Fibroblast of lung (primary cell): ENCODE data around the gene POFUT1. TPM values are rescaled to one million over a fixed set of nuclear protein-coding genes. Genes with fewer than 3 reads are reported as not detected.

ENCODE experiments used
- DNase-seq, 2 donors: peaks; one replicate each; pipeline versions ENCODE4 v3.0.0 to v3.0.0-alpha.2; 2010; ENCODE audit warnings: low read depth in 2 of 2
- H2AFZ ChIP-seq: 2 replicates; pipeline ENCODE4 v1.5.1; 2012; ENCODE audit warnings: low read length, control low read depth, inconsistent platforms
- H3K27ac ChIP-seq: 2 replicates; pipeline ENCODE4 v1.5.1; 2011; ENCODE audit warnings: low read length, control low read depth; ENCODE audit not compliant: insufficient read depth
- H3K27me3 ChIP-seq: 2 replicates; pipeline ENCODE4 v1.5.1; 2011; ENCODE audit warnings: mild to moderate bottlenecking, low read length; ENCODE audit not compliant: control insufficient read depth, insufficient read depth
- H3K36me3 ChIP-seq: 2 replicates; pipeline ENCODE4 v1.5.1; 2011; ENCODE audit warnings: low read length; ENCODE audit not compliant: control insufficient read depth, insufficient read depth
- H3K4me1 ChIP-seq: 2 replicates; pipeline ENCODE4 v1.5.1; 2011; ENCODE audit warnings: low read length; ENCODE audit not compliant: control insufficient read depth, insufficient read depth; ENCODE audit errors: extremely low read depth
- H3K4me2 ChIP-seq: 2 replicates; pipeline ENCODE4 v1.5.1; 2011; ENCODE audit warnings: low read length, control low read depth; ENCODE audit not compliant: insufficient read depth; ENCODE audit errors: extremely low read depth
- H3K4me3 ChIP-seq, 4 experiments: fragments of 200-600 bp in 1 of 4; sonication (generic) in 1 of 4; replicated peaks in 1 of 4; 2 replicates each; pipeline ENCODE4 v1.5.1; 2011 to 2016; ENCODE audit warnings: low read length in 4 of 4, low read depth in 3 of 4, mild to moderate bottlenecking in 3 of 4, control low read depth in 2 of 4, inconsistent platforms in 1 of 4, mixed read lengths in 1 of 4; ENCODE audit not compliant: insufficient read depth in 1 of 4; ENCODE audit errors: control extremely low read depth in 1 of 4
- H3K79me2 ChIP-seq: 2 replicates; pipeline ENCODE4 v1.5.1; 2012; ENCODE audit warnings: mild to moderate bottlenecking, low read length, inconsistent platforms; ENCODE audit not compliant: control insufficient read depth, insufficient read depth
- H3K9ac ChIP-seq: 2 replicates; pipeline ENCODE4 v1.5.1; 2011; ENCODE audit warnings: mild to moderate bottlenecking, low read length, control low read depth; ENCODE audit not compliant: insufficient read depth
- H3K9me3 ChIP-seq: 2 replicates; pipeline ENCODE4 v1.5.1; 2012; ENCODE audit warnings: low read depth, low read length; ENCODE audit not compliant: control insufficient read depth, insufficient read depth
- H4K20me1 ChIP-seq: 2 replicates; pipeline ENCODE4 v1.5.1; 2011; ENCODE audit warnings: low read length; ENCODE audit not compliant: control insufficient read depth, insufficient read depth; ENCODE audit errors: extremely low read depth
- CTCF ChIP-seq, 2 donors: IDR thresholded peaks in 1 of 2; conservative IDR thresholded peaks in 1 of 2; 1 replicate in 1 of 2; 2 replicates in 1 of 2; pipeline ENCODE4 v1.5.1; 2011 to 2012; ENCODE audit warnings: low read length in 2 of 2, control low read depth in 1 of 2, inconsistent platforms in 1 of 2, low read depth in 1 of 2, mild to moderate bottlenecking in 1 of 2
- EZH2 ChIP-seq: IDR thresholded peaks from 2 replicates; pipeline ENCODE4 v1.5.1; 2012; ENCODE audit warnings: low read length, control low read depth, mild to moderate bottlenecking; ENCODE audit errors: missing control alignments
- polyA plus RNA-seq, 2 donors: library from polyadenylated mRNA; depleted of rRNA in 1 of 2; stranded (reverse) in 1 of 2; unstranded in 1 of 2; fragments of >200 nt; gene quantifications; 2 replicates each; pipeline ENCODE4 v1.2.1, GENCODE V29; 2011 to 2012; ENCODE audit warnings: missing spikeins in 1 of 2
- total RNA-seq: library from RNA; depleted of rRNA; stranded (reverse); fragments of >200 nt; gene quantifications from 2 replicates; pipeline ENCODE4 v1.2.1, GENCODE V29; 2014

Gene POFUT1
- total and polyA plus RNA-seq, 2 donors (not counting 1 experiment from before 2014, with no cell fraction given) = 32.4 to 41.0 TPM

DNA sequence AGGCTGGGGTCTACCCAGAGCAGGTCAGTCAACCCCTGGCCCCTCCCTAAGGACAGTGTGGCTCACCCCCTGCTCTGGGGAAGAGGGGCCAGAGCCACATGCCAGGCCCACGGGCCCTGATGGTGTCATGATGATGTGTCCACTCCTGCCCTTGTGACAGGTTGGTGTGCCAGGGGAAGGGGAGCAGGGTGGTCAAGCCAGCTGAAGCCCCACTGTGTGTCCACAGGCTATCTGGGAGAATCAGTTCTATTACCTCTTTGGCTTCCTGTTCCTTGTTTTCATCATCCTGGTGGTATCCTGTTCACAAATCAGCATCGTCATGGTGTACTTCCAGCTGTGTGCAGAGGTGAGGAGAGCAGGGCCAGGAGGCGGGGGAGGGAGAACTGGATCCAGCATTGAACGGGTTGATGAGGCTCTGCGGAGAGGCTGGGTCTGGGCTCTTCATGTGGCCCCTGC lies 47.9 kb upstream of the POFUT1 start:
- Histone ChIP-seq H3K36me3 (peaks cover 18% of the 10 kb centered on the region), H3K4me2 (no peak overlapping the region), H3K27me3 (no peaks in the 10 kb centered on the region), H3K4me1 (peaks cover 5% of the 10 kb centered on the region), H4K20me1 (no peaks in the 10 kb centered on the region), H3K79me2 (no peaks in the 10 kb centered on the region), H3K9me3 (no peaks in the 10 kb centered on the region), H3K27ac (no peak overlapping the region), H3K4me3 (no peak overlapping the region), H2AFZ (no peak overlapping the region), H3K9ac (no peak overlapping the region)
- TF ChIP-seq CTCF (conservative IDR thresholded peaks at IDR 0.05 in 1 of 2, IDR thresholded peaks at IDR 0.05 in 1 of 2; ENCODE audit: low read depth in 1 of 2, low read length in 2 of 2) = no peak
- no peak for TF ChIP-seq EZH2
- DNase-seq = no peak

DNA sequence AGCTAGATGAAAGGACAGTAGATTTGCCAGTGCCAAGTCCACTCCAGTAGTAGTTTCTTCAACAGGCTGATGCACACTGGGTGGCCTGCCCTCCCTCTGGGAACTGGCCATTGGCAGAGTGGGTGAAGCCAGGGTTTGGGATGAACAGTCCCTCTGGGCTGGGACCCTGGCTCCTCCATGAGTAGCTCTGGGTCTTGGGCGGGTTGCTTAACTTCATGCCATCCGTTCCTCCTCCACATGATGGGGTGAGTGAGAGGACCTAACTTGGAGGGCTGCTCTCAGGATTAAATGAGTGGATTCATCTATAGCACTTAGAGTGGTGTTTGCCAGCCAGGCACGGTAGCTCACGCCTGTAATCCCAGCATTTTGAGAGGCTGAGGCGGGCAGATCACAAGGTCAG lies 47.3 kb upstream of the POFUT1 start:
- H3K4me3 ChIP-seq = no peak overlapping the region
- no peaks in the 10 kb centered on the region for H3K9me3 ChIP-seq
- no peaks in the 10 kb centered on the region for H3K79me2 ChIP-seq
- no peaks in the 10 kb centered on the region for H4K20me1 ChIP-seq
- no peak overlapping the region for H3K9ac ChIP-seq
- no peak for DNase-seq
- no peak overlapping the region for H2AFZ ChIP-seq
- TF ChIP-seq EZH2 = no peak
- TF ChIP-seq CTCF (conservative IDR thresholded peaks at IDR 0.05 in 1 of 2, IDR thresholded peaks at IDR 0.05 in 1 of 2; ENCODE audit: low read depth in 1 of 2, low read length in 2 of 2) = no peak
- H3K4me2 ChIP-seq = no peak overlapping the region
- no peaks in the 10 kb centered on the region for H3K27me3 ChIP-seq
- no peak overlapping the region for H3K27ac ChIP-seq
- peaks cover 2% of the 10 kb centered on the region for H3K4me1 ChIP-seq
- peaks cover 22% of the 10 kb centered on the region for H3K36me3 ChIP-seq

GRCh38 chr20:32162351-32162750 lies 45.3 kb upstream of the POFUT1 start:
- Histone ChIP-seq H3K27me3 (no peaks in the 10 kb centered on the region), H3K4me3 (no peak overlapping the region), H3K79me2 (no peaks in the 10 kb centered on the region), H3K9me3 (no peaks in the 10 kb centered on the region), H3K27ac (no peak overlapping the region), H3K4me1 (no peaks in the 10 kb centered on the region), H4K20me1 (no peaks in the 10 kb centered on the region), H3K9ac (no peak overlapping the region), H2AFZ (no peak overlapping the region), H3K4me2 (no peak overlapping the region), H3K36me3 (peaks cover 28% of the 10 kb centered on the region)
- TF ChIP-seq CTCF (conservative IDR thresholded peaks at IDR 0.05 in 1 of 2, IDR thresholded peaks at IDR 0.05 in 1 of 2; ENCODE audit: low read depth in 1 of 2, low read length in 2 of 2) (no peak), EZH2 (no peak)
- no peak for DNase-seq
